ENCODE results near the gene CDAN1. TPM values are rescaled to one million over a fixed set of nuclear protein-coding genes. Genes with fewer than 3 reads are reported as not detected.

The CDAN1 gene
- total and polyA plus RNA-seq, 3 donors from 2014 or later = 17.1 to 43.5 (median 27.5) TPM

DNA sequence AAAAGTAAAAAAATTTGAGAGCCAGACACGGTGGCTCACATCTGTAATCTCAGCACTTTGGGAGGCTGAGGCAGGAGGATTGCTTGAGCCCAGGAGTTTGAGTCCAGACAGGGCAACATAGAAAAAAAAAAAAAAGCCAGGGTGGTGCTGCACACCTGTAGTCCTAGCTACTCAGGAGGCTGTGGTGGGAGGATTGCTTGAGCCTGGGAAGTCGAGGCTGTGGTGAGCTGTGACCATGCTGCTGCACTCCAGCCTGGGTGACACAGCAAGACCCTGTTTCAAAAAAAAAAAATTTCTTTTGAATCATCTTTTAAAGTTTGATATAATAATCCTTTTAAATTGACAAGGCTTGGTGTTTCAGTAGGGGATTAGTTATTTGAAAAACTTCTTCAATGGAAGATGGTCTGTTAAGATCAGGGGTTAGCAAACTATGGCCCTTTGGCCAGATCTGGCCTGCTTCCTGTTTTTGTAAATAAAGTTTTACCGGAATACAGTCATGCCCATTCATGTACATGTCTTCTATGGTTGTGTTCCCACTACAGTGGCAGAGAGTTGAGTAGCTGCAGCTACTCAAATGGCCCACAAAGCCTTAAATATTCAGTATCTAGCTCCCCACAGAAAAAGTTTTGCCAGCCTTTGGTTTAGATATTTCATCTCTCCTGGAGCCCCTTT lies 28.9 kb downstream of the CDAN1 start:
- 89 to 93% methylated on average over 3 of the region's 3 CpGs for WGBS, 2 donors
- Histone ChIP-seq H3K36me3 (ENCODE audit: low read depth, missing control alignments) (no peaks in the 10 kb centered on the region), H3K4me1 (no peaks in the 10 kb centered on the region), H3K9me3 (no peaks in the 10 kb centered on the region), H3K4me3 (no peak overlapping the region), H3K27me3 (no peaks in the 10 kb centered on the region), H3K27ac (no peak overlapping the region)
- TF ChIP-seq, protein P1, sequence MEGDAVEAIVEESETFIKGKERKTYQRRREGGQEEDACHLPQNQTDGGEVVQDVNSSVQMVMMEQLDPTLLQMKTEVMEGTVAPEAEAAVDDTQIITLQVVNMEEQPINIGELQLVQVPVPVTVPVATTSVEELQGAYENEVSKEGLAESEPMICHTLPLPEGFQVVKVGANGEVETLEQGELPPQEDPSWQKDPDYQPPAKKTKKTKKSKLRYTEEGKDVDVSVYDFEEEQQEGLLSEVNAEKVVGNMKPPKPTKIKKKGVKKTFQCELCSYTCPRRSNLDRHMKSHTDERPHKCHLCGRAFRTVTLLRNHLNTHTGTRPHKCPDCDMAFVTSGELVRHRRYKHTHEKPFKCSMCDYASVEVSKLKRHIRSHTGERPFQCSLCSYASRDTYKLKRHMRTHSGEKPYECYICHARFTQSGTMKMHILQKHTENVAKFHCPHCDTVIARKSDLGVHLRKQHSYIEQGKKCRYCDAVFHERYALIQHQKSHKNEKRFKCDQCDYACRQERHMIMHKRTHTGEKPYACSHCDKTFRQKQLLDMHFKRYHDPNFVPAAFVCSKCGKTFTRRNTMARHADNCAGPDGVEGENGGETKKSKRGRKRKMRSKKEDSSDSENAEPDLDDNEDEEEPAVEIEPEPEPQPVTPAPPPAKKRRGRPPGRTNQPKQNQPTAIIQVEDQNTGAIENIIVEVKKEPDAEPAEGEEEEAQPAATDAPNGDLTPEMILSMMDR (IDR thresholded peaks at IDR 0.05) = no peak
- TF ChIP-seq POLR2A (IDR thresholded peaks at IDR 0.05) = no peak
- intact Hi-C loops (cut with DNase I; ENCODE audit: low total_unique reads) = no loop called here
- no peak for DNase-seq

DNA sequence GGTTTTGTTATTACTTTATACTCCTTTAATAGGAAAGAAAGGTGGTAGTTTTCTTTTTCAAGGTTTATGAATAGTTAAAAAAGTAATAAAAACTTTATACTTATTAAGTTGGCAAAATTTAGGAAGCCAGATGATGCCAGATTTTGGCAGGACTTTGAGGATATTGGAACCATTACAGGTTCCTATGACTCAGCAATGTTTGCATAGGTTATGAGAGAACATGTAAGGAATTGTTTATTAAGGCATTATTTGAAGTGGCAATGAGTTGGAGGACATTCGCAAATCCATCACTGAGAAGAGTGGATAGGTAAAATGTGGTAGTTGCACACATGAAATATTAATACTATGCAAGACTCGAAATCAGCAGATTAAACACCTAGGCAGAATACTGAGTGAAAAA lies 29.9 kb downstream of the CDAN1 start:
- intact Hi-C loops (cut with DNase I; ENCODE audit: low total_unique reads) = no loop called here
- TF ChIP-seq POLR2A (IDR thresholded peaks at IDR 0.05) = no peak
- TF ChIP-seq, protein P1 (IDR thresholded peaks at IDR 0.05) = no peak
- Histone ChIP-seq H3K4me3 (no peak overlapping the region), H3K36me3 (ENCODE audit: low read depth, missing control alignments) (no peaks in the 10 kb centered on the region), H3K9me3 (no peaks in the 10 kb centered on the region), H3K27me3 (no peaks in the 10 kb centered on the region), H3K27ac (no peak overlapping the region), H3K4me1 (no peaks in the 10 kb centered on the region)
- WGBS, 2 donors = 82 to 90% methylated on average over 2 of the region's 2 CpGs
- DNase-seq = no peak

DNA sequence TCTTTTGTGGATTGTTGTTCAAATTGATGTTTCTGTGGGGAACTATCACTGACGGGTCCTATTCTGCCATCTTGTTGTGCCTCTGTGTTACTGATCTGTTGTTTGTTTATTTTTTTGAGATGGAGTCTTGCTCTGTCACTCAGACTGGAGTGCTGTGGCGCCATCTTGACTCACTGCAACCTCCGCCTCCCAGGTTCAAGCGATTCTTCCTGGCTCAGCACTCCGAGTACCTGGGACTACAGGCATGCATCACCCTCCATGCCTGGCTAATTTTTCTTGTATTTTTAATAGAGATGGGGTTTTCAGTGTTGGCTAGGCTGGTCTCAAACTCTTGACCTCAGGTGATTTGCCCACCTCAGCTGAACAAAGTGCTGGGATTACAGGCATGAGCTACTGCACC lies 31.6 kb downstream of the CDAN1 start:
- Histone ChIP-seq H3K4me1 (no peaks in the 10 kb centered on the region), H3K36me3 (ENCODE audit: low read depth, missing control alignments) (no peaks in the 10 kb centered on the region), H3K27ac (no peak overlapping the region), H3K27me3 (no peaks in the 10 kb centered on the region), H3K4me3 (no peak overlapping the region), H3K9me3 (no peaks in the 10 kb centered on the region)
- TF ChIP-seq POLR2A (IDR thresholded peaks at IDR 0.05) = no peak
- TF ChIP-seq, protein P1 (IDR thresholded peaks at IDR 0.05) = no peak
- intact Hi-C loops (cut with DNase I; ENCODE audit: low total_unique reads) = no loop called here
- DNase-seq = no peak
- 88 to 96% methylated on average over 5 of the region's 5 CpGs for WGBS, 2 donors

DNA sequence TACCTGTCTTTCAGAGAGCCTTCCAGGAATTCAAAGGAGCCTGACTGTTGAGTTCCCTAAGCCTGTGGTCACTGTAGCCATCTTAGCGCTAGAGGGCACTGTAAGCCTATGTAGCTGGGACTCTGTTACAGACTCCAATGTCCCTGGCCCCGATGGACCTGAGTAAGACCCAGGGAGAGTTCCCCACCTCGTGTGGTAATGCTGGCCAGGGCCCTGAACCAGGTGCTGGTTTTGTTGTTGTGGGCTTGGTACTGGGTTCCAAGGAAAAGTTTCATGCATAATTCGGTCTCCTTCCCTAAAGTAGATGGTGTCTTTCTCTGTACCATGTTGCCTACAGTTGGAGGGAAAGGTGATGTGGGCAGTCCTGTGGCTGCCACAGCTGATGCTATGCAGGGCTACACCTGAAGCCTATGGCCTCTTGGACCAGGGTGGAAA lies 32.4 kb downstream of the CDAN1 start:
- Histone ChIP-seq H3K4me3 (no peak overlapping the region), H3K36me3 (ENCODE audit: low read depth, missing control alignments) (no peaks in the 10 kb centered on the region), H3K9me3 (no peaks in the 10 kb centered on the region), H3K27ac (no peak overlapping the region), H3K4me1 (no peaks in the 10 kb centered on the region), H3K27me3 (no peaks in the 10 kb centered on the region)
- WGBS, 2 donors = 24 to 41% methylated on average over 3 to 4 of the region's 4 CpGs
- peak; percentile 57 for DNase-seq
- TF ChIP-seq, protein P1 (IDR thresholded peaks at IDR 0.05) = peak in 2 of 3 experiments; percentile 45 to 52
- TF ChIP-seq POLR2A (IDR thresholded peaks at IDR 0.05) = no peak
- intact Hi-C loops (cut with DNase I; ENCODE audit: low total_unique reads) = no loop called here

DNA sequence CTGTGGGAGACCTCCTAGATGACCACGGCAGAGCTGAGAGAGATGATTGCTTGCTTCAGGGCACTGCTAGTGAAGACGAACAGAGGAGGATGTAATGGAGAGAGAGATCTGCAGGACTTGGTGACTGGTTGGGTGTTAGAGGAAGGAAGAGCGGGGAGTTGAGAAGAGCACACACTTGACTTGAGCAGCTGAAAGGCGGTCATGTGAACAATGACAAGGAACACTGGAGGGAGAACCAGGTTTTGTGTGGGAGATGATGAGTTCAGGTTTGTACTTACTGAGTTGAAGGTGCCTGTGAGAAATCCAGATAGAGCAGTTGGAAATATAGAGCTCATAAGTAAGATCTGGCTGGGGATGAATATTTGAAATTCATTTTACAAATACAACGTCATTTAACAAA lies 40.3 kb downstream of the CDAN1 start:
- H3K36me3 ChIP-seq (ENCODE audit: low read depth, missing control alignments) = no peaks in the 10 kb centered on the region
- WGBS, 2 donors = 81 to 89% methylated on average over 5 of the region's 5 CpGs
- intact Hi-C loops (cut with DNase I; ENCODE audit: low total_unique reads) = no loop called here

More for the DNA sequence above, 40.3 kb downstream of the CDAN1 start:
- no peak for TF ChIP-seq POLR2A (IDR thresholded peaks at IDR 0.05)
- TF ChIP-seq, protein P1 (IDR thresholded peaks at IDR 0.05) = no peak
- Histone ChIP-seq H3K27me3 (no peaks in the 10 kb centered on the region), H3K9me3 (no peaks in the 10 kb centered on the region), H3K27ac (no peak overlapping the region), H3K4me3 (no peak overlapping the region), H3K4me1 (no peaks in the 10 kb centered on the region)
- DNase-seq = no peak
